Astrocyte (in vitro differentiated cells and primary cell): ENCODE measurements around the gene TICRR. TPM values are rescaled to one million over a fixed set of nuclear protein-coding genes. Genes with fewer than 3 reads are reported as not detected.

ENCODE experiments used
- DNase-seq: peaks from one replicate; pipeline ENCODE4 v3.0.0-alpha.2; 2010; ENCODE audit warnings: low read depth
- FAIRE-seq: peaks from 2 replicates; lab custom pipeline; 2011; peaks lifted over from hg19 to GRCh38; lab: Jason Lieb, UNC
- H2AFZ ChIP-seq: 2 replicates; pipeline ENCODE4 v1.6.0; 2012; ENCODE audit warnings: low read depth, low read length, inconsistent platforms
- H3K27ac ChIP-seq: 2 replicates; pipeline ENCODE4 v1.5.1; 2011; ENCODE audit warnings: low read depth, low read length, inconsistent platforms
- H3K27me3 ChIP-seq: 2 replicates; pipeline ENCODE4 v1.6.0; 2011; ENCODE audit warnings: low read length, inconsistent platforms; ENCODE audit not compliant: insufficient read depth
- H3K36me3 ChIP-seq: 2 replicates; pipeline ENCODE4 v1.5.1; 2011; ENCODE audit warnings: low read length, inconsistent platforms; ENCODE audit not compliant: insufficient read depth
- H3K4me1 ChIP-seq: 2 replicates; pipeline ENCODE4 v1.5.1; 2011; ENCODE audit warnings: low read length, inconsistent platforms; ENCODE audit not compliant: insufficient read depth
- H3K4me2 ChIP-seq: 2 replicates; pipeline ENCODE4 v1.6.0; 2012; ENCODE audit warnings: low read length, inconsistent platforms
- H3K4me3 ChIP-seq: 2 replicates; pipeline ENCODE4 v1.5.1; 2011; ENCODE audit warnings: low read depth, mild to moderate bottlenecking, low read length, inconsistent platforms; ENCODE audit not compliant: insufficient read depth
- H3K79me2 ChIP-seq: 2 replicates; pipeline ENCODE4 v1.6.0; 2012; ENCODE audit warnings: mild to moderate bottlenecking, low read length, inconsistent platforms; ENCODE audit not compliant: insufficient read depth
- H3K9ac ChIP-seq: 2 replicates; pipeline ENCODE4 v1.6.0; 2012; ENCODE audit warnings: mild to moderate bottlenecking, low read length, inconsistent platforms
- H3K9me3 ChIP-seq: 2 replicates; pipeline ENCODE4 v1.5.1; 2012; ENCODE audit warnings: low read depth, mild to moderate bottlenecking, low read length, inconsistent platforms; ENCODE audit not compliant: insufficient read depth
- H4K20me1 ChIP-seq: 2 replicates; pipeline ENCODE4 v1.6.0; 2012; ENCODE audit warnings: low read length, inconsistent platforms; ENCODE audit not compliant: insufficient read depth
- H3K27ac Mint-ChIP-seq: one replicate; pipeline ENCODE4 v1.8.0; 2021; ENCODE audit warnings: mild to moderate bottlenecking, mixed read lengths; ENCODE audit not compliant: unreplicated experiment
- H3K27me3 Mint-ChIP-seq: one replicate; pipeline ENCODE4 v1.8.0; 2021; ENCODE audit warnings: low read depth, mixed read lengths; ENCODE audit not compliant: unreplicated experiment
- H3K36me3 Mint-ChIP-seq: one replicate; pipeline ENCODE4 v1.8.0; 2021; ENCODE audit warnings: low read depth, mixed read lengths; ENCODE audit not compliant: unreplicated experiment
- H3K4me1 Mint-ChIP-seq: one replicate; pipeline ENCODE4 v1.8.0; 2021; ENCODE audit warnings: low read depth, mixed read lengths; ENCODE audit not compliant: unreplicated experiment
- H3K4me3 Mint-ChIP-seq: one replicate; pipeline ENCODE4 v1.8.0; 2021; ENCODE audit warnings: mild to moderate bottlenecking, moderate library complexity, mixed read lengths; ENCODE audit not compliant: unreplicated experiment
- H3K9me3 Mint-ChIP-seq: one replicate; pipeline ENCODE4 v1.8.0; 2021; ENCODE audit warnings: mild to moderate bottlenecking, mixed read lengths; ENCODE audit not compliant: unreplicated experiment
- CTCF ChIP-seq: IDR thresholded peaks from 2 replicates; pipeline ENCODE4 v1.5.1; 2011; ENCODE audit warnings: low read depth, mild to moderate bottlenecking, inconsistent platforms, low read length, moderate library complexity; ENCODE audit not compliant: insufficient read depth
- EZH2 ChIP-seq: IDR thresholded peaks from 2 replicates; pipeline ENCODE4 v1.6.1; 2012; ENCODE audit warnings: mild to moderate bottlenecking, low read length, inconsistent platforms; ENCODE audit not compliant: insufficient read depth
- total RNA-seq: library from RNA; stranded (reverse); gene quantifications from 2 replicates; pipeline ENCODE4 v1.2.1, GENCODE V29; 2021

Gene TICRR
- total RNA-seq, 1 donor from 2014 or later = 2.9 TPM

GRCh38 chr15:89648106-89649012 lies 73.1 kb downstream of the TICRR start:
- Mint-ChIP-seq H3K4me3 (no peak overlapping the region), H3K4me1 (no peaks in the 10 kb centered on the region), H3K27me3 (peaks cover 4% of the 10 kb centered on the region), H3K9me3 (no peaks in the 10 kb centered on the region), H3K36me3 (peaks cover 11% of the 10 kb centered on the region), H3K27ac (no peak overlapping the region)
- no peaks in the 10 kb centered on the region for H3K27me3 ChIP-seq
- no peaks in the 10 kb centered on the region for H3K4me1 ChIP-seq
- H3K9me3 ChIP-seq = no peaks in the 10 kb centered on the region
- peaks cover 18% of the 10 kb centered on the region for H4K20me1 ChIP-seq
- no peak overlapping the region for H3K27ac ChIP-seq
- TF ChIP-seq EZH2 (no peak), CTCF (no peak)
- no peak overlapping the region for H3K4me3 ChIP-seq
- H2AFZ ChIP-seq = no peak overlapping the region
- peaks cover 16% of the 10 kb centered on the region for H3K79me2 ChIP-seq
- DNase-seq (no peak), FAIRE-seq (no peak)
- no peaks in the 10 kb centered on the region for H3K36me3 ChIP-seq
- H3K9ac ChIP-seq = no peak overlapping the region
- no peak overlapping the region for H3K4me2 ChIP-seq

GRCh38 chr15:89649013-89649625 lies 73.8 kb downstream of the TICRR start:
- H3K36me3 ChIP-seq = no peaks in the 10 kb centered on the region
- H3K79me2 ChIP-seq = peaks cover 21% of the 10 kb centered on the region
- Mint-ChIP-seq H3K27me3 (peaks cover 6% of the 10 kb centered on the region), H3K27ac (no peak overlapping the region), H3K4me1 (no peaks in the 10 kb centered on the region), H3K4me3 (no peak overlapping the region), H3K36me3 (peaks cover 11% of the 10 kb centered on the region), H3K9me3 (no peaks in the 10 kb centered on the region)
- no peaks in the 10 kb centered on the region for H3K4me1 ChIP-seq
- H3K27me3 ChIP-seq = no peaks in the 10 kb centered on the region
- H4K20me1 ChIP-seq = peaks cover 23% of the 10 kb centered on the region
- TF ChIP-seq CTCF (no peak), EZH2 (no peak)
- DNase-seq = no peak
- H3K4me2 ChIP-seq = no peak overlapping the region
- H2AFZ ChIP-seq = no peak overlapping the region
- H3K9me3 ChIP-seq = no peaks in the 10 kb centered on the region
- H3K4me3 ChIP-seq = no peak overlapping the region
- no peak for FAIRE-seq
- H3K9ac ChIP-seq = no peak overlapping the region
- no peak overlapping the region for H3K27ac ChIP-seq

GRCh38 chr15:89649716-89650115 lies 74.4 kb downstream of the TICRR start:
- Histone ChIP-seq H3K9me3 (no peaks in the 10 kb centered on the region), H3K36me3 (no peaks in the 10 kb centered on the region), H3K27me3 (no peaks in the 10 kb centered on the region), H3K27ac (no peak overlapping the region), H3K4me2 (no peak overlapping the region), H3K9ac (no peak overlapping the region), H4K20me1 (peaks cover 23% of the 10 kb centered on the region), H3K4me1 (peaks cover 5% of the 10 kb centered on the region), H3K4me3 (no peak overlapping the region), H3K79me2 (peaks cover 26% of the 10 kb centered on the region), H2AFZ (no peak overlapping the region)
- no peak overlapping the region for H3K27ac Mint-ChIP-seq
- H3K36me3 Mint-ChIP-seq = peaks cover 11% of the 10 kb centered on the region
- DNase-seq (no peak), FAIRE-seq (no peak)
- H3K27me3 Mint-ChIP-seq = peaks cover 10% of the 10 kb centered on the region
- peaks cover 5% of the 10 kb centered on the region for H3K4me1 Mint-ChIP-seq
- no peak overlapping the region for H3K4me3 Mint-ChIP-seq
- no peak for TF ChIP-seq EZH2
- TF ChIP-seq CTCF = no peak
- no peaks in the 10 kb centered on the region for H3K9me3 Mint-ChIP-seq
